Measurements from ENCODE around the gene FN3KRP.

DNA sequence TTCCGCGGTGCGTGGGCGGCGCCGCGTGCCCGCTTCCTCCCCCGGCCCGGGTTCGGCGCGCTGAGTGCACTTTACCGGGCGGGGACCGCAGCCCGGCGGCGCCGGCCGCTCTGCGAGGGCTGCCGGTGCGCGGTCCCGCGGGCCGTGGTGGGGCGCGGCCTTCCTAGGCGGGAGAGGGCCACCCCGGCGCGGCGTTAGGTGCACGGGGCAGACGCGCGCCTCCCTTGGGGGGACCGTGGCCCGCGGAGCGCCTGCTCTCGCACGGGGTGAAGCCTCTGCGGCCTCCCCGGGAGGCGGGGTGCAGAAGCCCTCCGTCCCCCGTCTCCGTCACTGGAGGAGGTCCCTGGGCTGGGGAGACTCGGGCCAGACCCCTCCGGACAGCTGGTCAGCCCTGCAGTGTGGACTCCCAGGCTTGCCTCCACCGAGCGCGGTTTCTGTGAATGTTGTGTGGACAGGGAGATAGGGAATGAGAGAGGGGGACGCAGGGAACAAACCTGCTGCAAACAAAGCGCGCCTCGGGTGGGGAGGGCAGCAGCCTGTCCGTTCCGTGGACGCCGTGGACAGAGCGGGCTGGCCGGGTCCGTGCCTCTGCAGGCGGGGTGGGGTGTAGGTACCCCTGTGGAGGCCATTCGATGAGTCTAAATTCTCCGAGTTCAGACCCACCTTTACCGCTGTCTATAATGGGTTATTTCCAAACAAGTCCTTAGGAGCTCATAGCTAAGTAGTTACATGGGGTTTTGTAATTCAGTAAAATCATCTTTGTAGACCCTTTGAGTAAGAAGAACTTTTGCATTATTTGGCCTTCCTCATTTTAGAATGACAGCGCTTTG, 36.1 kb downstream of the FN3KRP start:
- TF ChIP-seq, protein P1, sequence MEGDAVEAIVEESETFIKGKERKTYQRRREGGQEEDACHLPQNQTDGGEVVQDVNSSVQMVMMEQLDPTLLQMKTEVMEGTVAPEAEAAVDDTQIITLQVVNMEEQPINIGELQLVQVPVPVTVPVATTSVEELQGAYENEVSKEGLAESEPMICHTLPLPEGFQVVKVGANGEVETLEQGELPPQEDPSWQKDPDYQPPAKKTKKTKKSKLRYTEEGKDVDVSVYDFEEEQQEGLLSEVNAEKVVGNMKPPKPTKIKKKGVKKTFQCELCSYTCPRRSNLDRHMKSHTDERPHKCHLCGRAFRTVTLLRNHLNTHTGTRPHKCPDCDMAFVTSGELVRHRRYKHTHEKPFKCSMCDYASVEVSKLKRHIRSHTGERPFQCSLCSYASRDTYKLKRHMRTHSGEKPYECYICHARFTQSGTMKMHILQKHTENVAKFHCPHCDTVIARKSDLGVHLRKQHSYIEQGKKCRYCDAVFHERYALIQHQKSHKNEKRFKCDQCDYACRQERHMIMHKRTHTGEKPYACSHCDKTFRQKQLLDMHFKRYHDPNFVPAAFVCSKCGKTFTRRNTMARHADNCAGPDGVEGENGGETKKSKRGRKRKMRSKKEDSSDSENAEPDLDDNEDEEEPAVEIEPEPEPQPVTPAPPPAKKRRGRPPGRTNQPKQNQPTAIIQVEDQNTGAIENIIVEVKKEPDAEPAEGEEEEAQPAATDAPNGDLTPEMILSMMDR (IDR thresholded peaks at IDR 0.05; ENCODE audit: low read depth, low read length, missing input control): no peak
- TF ChIP-seq TAF1 (conservative IDR thresholded peaks at IDR 0.05): no peak
- TF ChIP-seq EGR1 (IDR thresholded peaks at IDR 0.05; ENCODE audit: low read depth in 2 of 2): no peak
- TF ChIP-seq, protein P2, sequence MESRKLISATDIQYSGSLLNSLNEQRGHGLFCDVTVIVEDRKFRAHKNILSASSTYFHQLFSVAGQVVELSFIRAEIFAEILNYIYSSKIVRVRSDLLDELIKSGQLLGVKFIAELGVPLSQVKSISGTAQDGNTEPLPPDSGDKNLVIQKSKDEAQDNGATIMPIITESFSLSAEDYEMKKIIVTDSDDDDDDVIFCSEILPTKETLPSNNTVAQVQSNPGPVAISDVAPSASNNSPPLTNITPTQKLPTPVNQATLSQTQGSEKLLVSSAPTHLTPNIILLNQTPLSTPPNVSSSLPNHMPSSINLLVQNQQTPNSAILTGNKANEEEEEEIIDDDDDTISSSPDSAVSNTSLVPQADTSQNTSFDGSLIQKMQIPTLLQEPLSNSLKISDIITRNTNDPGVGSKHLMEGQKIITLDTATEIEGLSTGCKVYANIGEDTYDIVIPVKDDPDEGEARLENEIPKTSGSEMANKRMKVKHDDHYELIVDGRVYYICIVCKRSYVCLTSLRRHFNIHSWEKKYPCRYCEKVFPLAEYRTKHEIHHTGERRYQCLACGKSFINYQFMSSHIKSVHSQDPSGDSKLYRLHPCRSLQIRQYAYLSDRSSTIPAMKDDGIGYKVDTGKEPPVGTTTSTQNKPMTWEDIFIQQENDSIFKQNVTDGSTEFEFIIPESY (IDR thresholded peaks at IDR 0.05): no peak
- TF ChIP-seq, protein P3, sequence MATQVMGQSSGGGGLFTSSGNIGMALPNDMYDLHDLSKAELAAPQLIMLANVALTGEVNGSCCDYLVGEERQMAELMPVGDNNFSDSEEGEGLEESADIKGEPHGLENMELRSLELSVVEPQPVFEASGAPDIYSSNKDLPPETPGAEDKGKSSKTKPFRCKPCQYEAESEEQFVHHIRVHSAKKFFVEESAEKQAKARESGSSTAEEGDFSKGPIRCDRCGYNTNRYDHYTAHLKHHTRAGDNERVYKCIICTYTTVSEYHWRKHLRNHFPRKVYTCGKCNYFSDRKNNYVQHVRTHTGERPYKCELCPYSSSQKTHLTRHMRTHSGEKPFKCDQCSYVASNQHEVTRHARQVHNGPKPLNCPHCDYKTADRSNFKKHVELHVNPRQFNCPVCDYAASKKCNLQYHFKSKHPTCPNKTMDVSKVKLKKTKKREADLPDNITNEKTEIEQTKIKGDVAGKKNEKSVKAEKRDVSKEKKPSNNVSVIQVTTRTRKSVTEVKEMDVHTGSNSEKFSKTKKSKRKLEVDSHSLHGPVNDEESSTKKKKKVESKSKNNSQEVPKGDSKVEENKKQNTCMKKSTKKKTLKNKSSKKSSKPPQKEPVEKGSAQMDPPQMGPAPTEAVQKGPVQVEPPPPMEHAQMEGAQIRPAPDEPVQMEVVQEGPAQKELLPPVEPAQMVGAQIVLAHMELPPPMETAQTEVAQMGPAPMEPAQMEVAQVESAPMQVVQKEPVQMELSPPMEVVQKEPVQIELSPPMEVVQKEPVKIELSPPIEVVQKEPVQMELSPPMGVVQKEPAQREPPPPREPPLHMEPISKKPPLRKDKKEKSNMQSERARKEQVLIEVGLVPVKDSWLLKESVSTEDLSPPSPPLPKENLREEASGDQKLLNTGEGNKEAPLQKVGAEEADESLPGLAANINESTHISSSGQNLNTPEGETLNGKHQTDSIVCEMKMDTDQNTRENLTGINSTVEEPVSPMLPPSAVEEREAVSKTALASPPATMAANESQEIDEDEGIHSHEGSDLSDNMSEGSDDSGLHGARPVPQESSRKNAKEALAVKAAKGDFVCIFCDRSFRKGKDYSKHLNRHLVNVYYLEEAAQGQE (IDR thresholded peaks at IDR 0.05): no peak
- no peak for TF ChIP-seq HNF4G (IDR thresholded peaks at IDR 0.05)
- TF ChIP-seq RXRA (IDR thresholded peaks at IDR 0.05): no peak
- TF ChIP-seq GABPA (IDR thresholded peaks at IDR 0.05 in 1 of 2, conservative IDR thresholded peaks at IDR 0.05 in 1 of 2): no peak
- TF ChIP-seq SP1 (IDR thresholded peaks at IDR 0.05): no peak
- TF ChIP-seq, protein P4, sequence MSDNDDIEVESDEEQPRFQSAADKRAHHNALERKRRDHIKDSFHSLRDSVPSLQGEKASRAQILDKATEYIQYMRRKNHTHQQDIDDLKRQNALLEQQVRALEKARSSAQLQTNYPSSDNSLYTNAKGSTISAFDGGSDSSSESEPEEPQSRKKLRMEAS (IDR thresholded peaks at IDR 0.05): no peak
- no peak for TF ChIP-seq YY1 (IDR thresholded peaks at IDR 0.05)
- no peak for TF ChIP-seq FOXA1 (IDR thresholded peaks at IDR 0.05)

Measured in liver (tissue), 3 donors.